GM12878 (cell line): ENCODE results near the gene ATP5PO. TPM values are rescaled to one million over a fixed set of nuclear protein-coding genes. Genes with fewer than 3 reads are reported as not detected.

Source experiments
- BACH1 ChIP-seq: fragments of 450-650 bp; IDR thresholded peaks from 2 replicates; pipeline ENCODE4 v1.6.1; 2017; ENCODE audit warnings: mild to moderate bottlenecking, borderline replicate concordance
- CHD4 ChIP-seq: fragments of 200-600 bp; sonication (generic); IDR thresholded peaks from 2 replicates; pipeline ENCODE4 v1.6.1; 2016; ENCODE audit warnings: mild to moderate bottlenecking
- CUX1 ChIP-seq: IDR thresholded peaks from 2 replicates; pipeline ENCODE4 v1.6.1; 2012; ENCODE audit warnings: improper control_type of control experiment, low read depth, low read length; ENCODE audit not compliant: insufficient replicate concordance
- E2F8 ChIP-seq: fragments of 450-650 bp; IDR thresholded peaks from 2 replicates; pipeline ENCODE4 v1.6.1; 2018; ENCODE audit warnings: mild to moderate bottlenecking, low read depth, moderate library complexity; ENCODE audit not compliant: partially characterized antibody
- EED ChIP-seq: sonication (generic); IDR thresholded peaks from 2 replicates; pipeline ENCODE4 v1.6.1; 2016; ENCODE audit warnings: antibody characterized with exemption, low read depth
- EGR1 ChIP-seq, 2 experiments: IDR thresholded peaks; 1 replicate in 1 of 2; 2 replicates in 1 of 2; pipeline ENCODE4 v1.6.1; 2011 to 2012; ENCODE audit warnings: low read depth in 2 of 2, low read length in 2 of 2, borderline replicate concordance in 1 of 2, mild to moderate bottlenecking in 1 of 2, moderate library complexity in 1 of 2
- FOXM1 ChIP-seq: IDR thresholded peaks from 2 replicates; pipeline ENCODE4 v1.6.1; 2012; ENCODE audit warnings: low read depth, mild to moderate bottlenecking, inconsistent platforms, low read length, moderate library complexity
- HDAC6 ChIP-seq: fragments of 200-600 bp; sonication (generic); IDR thresholded peaks from one replicate; pipeline ENCODE4 v1.8.0; 2017; ENCODE audit warnings: antibody characterized with exemption; ENCODE audit not compliant: unreplicated experiment
- NBN ChIP-seq: fragments of 450-650 bp; IDR thresholded peaks from 2 replicates; pipeline ENCODE4 v1.6.1; 2016
- PAX5 ChIP-seq: IDR thresholded peaks from 2 replicates; pipeline ENCODE4 v1.6.1; 2011; ENCODE audit warnings: low read depth, low read length, borderline replicate concordance
- SIX5 ChIP-seq: IDR thresholded peaks from 2 replicates; pipeline ENCODE4 v1.6.1; 2011; ENCODE audit warnings: mild to moderate bottlenecking, low read depth, low read length, moderate library complexity; ENCODE audit not compliant: severe bottlenecking
- SKIL ChIP-seq: fragments of 450-650 bp; IDR thresholded peaks from 2 replicates; pipeline ENCODE4 v1.6.1; 2017; ENCODE audit warnings: mild to moderate bottlenecking, low read depth, inconsistent platforms; ENCODE audit not compliant: poor library complexity, severe bottlenecking
- SMC3 ChIP-seq: IDR thresholded peaks from 2 replicates; pipeline ENCODE4 v1.6.1; 2011; ENCODE audit warnings: low read length, improper control_type of control experiment, borderline replicate concordance
- SP1 ChIP-seq: IDR thresholded peaks from one replicate; pipeline ENCODE4 v1.6.1; 2011; ENCODE audit warnings: low read depth, low read length
- USF2 ChIP-seq: IDR thresholded peaks from 2 replicates; pipeline ENCODE4 v1.6.1; 2011; ENCODE audit warnings: low read depth, low read length, improper control_type of control experiment, borderline replicate concordance
- WRNIP1 ChIP-seq: IDR thresholded peaks from 2 replicates; pipeline ENCODE4 v1.6.1; 2011; ENCODE audit warnings: low read depth, low read length, improper control_type of control experiment, borderline replicate concordance
- ZBED1 ChIP-seq: IDR thresholded peaks from 2 replicates; pipeline ENCODE4 v1.6.1; 2016; ENCODE audit warnings: borderline replicate concordance
- ZNF207 ChIP-seq: fragments of 450-650 bp; IDR thresholded peaks from 2 replicates; pipeline ENCODE4 v1.6.1; 2014; ENCODE audit warnings: antibody characterized with exemption, mild to moderate bottlenecking, borderline replicate concordance
- ZZZ3 ChIP-seq: IDR thresholded peaks from 2 replicates; pipeline ENCODE4 v1.6.1; 2011; ENCODE audit warnings: low read depth; ENCODE audit not compliant: control insufficient read depth, insufficient read length
- polyA plus RNA-seq, 11 experiments: library from polyadenylated mRNA; depleted of rRNA in 4 of 11; unstranded in 6 of 11; stranded (reverse) in 5 of 11; fragments of >200 nt; fragmentation: Nextera tagmentation in 4 of 11; fragmentation: Illumina TruSeq in 1 of 11; extraction: Ambion mirVana in 4 of 11; extraction: Trizol in 1 of 11; gene quantifications; 1 replicate in 1 of 11; 2 replicates in 10 of 11; pipeline versions ENCODE4 v1.2.1 to v1.2.3, GENCODE V29; 2011 to 2016; ENCODE audit warnings: inconsistent platforms in 2 of 11, missing spikeins in 2 of 11, low read depth in 1 of 11
- total RNA-seq, 4 experiments: library from RNA; depleted of rRNA in 3 of 4; stranded (reverse); fragments of >200 nt in 3 of 4; fragmentation: Illumina TruSeq in 1 of 4; extraction: Trizol in 1 of 4; gene quantifications; 2 replicates each; pipeline versions ENCODE4 v1.2.1 to v1.2.3, GENCODE V29; 2013 to 2021

Gene ATP5PO
- total and polyA plus RNA-seq, 10 of the 15 experiments (the other 5 are each of a cell fraction or from before 2014, with no cell fraction given), result 251 to 1,656 (median 470) TPM

GRCh38 chr21:33947451-33948095 is 32.0 kb upstream of the ATP5PO start (continued):
- TF ChIP-seq ZNF207 (no peak), ZBED1 (peak; percentile 96), EED (peak; percentile 60), CUX1 (no peak), BACH1 (peak; percentile 93; the same call in 1 of the 2 replicates), PAX5 (no peak), USF2 (peak; percentile 65), E2F8 (no peak), SIX5 (no peak), CHD4 (no peak), HDAC6 (no peak), SP1 (no peak), SKIL (peak; percentile 14), FOXM1 (peak; percentile 89; the same call in 1 of the 2 replicates), WRNIP1 (no peak), NBN (0 out of 2 replicates have a peak, but pooled peaks have one; percentile 13), EGR1 (IDR thresholded peaks at IDR 0.05; ENCODE audit: borderline replicate concordance in 1 of 2, low read depth in 2 of 2, low read length in 2 of 2) (peak in 1 of 2 experiments; percentile 28; a peak in 1 of 3 replicates), SMC3 (peak; percentile 19; the same call in 1 of the 2 replicates), ZZZ3 (no peak)
